Hippocampal formation (tissue), 2 donors: Measurements from ENCODE around the gene DHX15.

ENCODE experiments used
- DNase-seq, 2 donors: peaks; one replicate each; lab custom pipeline; 2025; lab: John Stamatoyannopoulos, UW

Gene DHX15

GRCh38 chr4:24584211-24584850 is at the start of gene DHX15:
TSS of gene DHX15 (minus strand) at chr4:24584554. CDS start at chr4:24584393, 161 bp downstream.
- peak; percentile 89 to 96 for DNase-seq

DNA sequence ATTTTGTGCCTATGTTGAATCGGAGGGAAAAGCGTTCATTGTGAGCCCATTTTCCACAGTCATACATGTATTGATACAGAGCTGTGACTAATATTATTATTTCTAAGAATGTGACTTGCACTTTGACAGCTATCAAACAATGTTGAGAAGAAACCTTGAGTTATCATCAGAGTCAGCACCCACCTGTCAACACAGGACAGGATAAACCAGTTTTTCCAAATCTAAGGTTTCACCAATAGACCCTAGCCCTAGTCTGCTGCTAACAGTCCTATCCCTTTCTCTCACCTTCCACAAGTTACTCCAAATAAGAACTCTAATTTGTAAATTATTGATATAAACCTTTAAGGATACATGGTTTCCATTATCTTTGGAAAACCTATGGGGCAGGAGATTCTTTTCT is 47.7 kb upstream of the DHX15 start:
- no peak for DNase-seq

DNA sequence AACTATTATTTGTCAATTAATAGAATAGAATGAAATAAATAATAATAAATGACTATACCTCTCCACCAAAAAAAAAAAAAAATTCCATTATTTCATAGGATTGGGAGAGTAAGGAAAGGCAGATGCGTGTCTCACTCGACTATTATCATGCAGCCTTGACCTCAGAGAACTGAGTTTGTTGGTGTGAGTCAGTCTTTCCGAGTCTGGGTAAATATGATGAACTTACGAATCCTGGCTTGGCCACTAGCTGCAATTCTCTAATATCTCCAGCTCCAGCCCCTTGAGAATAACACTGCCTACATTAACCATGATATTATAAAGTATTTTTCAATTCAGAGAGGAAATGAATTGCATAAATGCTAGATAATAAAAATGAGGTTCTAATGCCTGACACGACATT is 46.6 kb upstream of the DHX15 start:
- DNase-seq: no peak

DNA sequence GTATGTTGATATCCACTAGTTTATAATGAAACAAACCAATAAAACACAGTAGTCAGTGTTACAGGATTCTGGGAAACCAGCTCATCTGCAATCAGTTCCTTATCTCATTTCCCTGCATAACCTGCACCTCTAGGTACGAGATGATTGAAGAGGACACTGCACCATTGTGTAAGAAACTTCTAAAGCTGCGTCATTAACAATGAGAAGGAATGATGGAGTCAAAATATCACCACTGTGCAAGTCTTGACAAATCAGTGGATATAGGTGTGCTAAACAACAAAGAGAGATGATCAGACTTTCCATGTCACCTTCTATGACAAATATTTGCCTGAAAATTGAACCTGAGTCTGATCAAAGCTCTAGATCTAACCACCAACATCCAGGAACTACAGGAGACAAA is 40.7 kb upstream of the DHX15 start:
- DNase-seq: no peak

DNA sequence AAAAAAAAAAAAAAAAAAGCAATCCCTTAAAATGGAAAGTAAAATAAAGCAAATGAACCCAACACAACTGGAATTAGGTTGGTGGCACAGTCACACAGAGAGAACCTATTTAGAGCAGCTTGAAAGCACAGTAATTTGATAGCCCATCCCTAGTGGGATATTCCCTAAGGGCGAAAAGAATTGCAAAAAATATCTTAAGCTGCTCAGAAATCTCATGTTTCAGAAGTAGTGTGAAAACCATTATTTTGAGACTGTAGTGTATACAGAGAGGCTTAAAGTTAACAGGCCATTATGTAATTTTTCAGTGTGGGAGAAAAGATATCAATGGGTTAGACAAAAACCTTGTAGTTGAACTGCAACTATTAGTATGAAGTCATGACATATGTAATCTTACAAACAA is 40.0 kb upstream of the DHX15 start:
- no peak for DNase-seq

DNA sequence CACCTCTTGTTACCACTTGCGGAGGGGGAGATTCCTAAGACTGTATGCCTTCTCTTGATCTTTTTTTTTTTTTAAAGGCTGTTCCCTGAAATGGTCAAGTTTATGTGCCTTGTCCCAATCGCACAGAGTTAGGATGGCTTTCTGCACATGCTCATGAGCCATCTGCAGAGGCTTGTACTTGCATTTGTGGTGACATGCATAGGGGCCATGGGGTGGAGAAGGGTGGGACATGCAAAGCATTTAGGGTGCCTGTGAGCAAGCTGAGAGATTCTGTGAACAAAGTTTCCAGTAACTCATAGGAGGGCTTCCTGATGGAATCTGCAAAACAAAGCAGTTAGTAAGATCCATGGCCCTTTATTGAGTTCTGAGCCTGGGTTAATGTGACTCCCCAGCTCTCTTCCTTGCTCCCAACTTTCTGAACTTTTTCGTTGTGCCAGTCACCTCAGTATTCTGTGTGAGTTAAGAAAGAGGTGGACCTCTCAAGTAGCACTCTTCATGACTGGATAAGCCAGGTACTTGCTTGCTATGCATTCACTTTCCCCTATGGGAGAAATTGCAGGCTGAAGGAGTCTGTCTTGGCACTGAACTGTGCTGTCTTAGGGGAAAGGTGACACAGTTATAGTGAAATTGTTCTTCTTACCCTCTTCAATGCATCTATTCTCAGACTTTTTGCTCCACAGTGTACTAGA is 37.9 kb upstream of the DHX15 start:
- DNase-seq: no peak

GRCh38 chr4:24615977-24616376 is 31.6 kb upstream of the DHX15 start:
- DNase-seq: no peak

DNA sequence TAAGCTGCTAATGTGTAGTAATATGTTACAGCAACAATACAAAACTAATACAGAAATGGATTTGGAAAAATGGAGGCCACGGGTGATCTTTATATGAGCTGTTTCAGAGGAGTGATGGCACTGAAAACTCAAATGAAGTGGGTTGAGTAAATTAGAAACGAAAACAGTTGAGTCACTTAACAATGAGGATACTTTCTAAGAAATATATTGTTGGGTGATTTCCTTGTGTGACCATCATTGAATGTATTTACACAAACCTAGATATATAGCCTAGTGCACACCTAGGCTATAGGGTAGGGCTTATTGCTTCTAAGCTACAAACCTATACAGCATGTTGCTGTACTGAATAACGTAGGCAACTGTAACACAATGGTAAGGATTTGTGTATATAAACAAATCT is 30.5 kb upstream of the DHX15 start:
- DNase-seq: no peak

DNA sequence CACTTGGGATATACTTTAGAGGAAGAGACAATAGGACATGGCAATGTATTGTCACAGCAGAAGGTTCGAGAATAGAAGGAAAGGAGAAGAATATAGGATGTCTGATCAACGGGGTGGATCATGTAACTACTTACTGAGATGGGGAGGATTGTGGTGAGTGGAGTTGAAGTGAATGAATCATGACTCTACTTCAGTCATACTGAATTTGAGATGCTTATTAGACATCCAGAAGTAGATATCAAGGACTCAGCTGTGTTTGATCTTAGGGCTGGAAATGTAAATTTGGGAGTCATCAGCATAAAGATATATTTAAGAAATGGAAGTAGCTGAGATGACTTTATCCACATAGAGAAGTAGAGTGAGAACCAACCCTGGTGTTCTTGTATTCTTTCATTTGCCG is 29.1 kb upstream of the DHX15 start:
- no peak for DNase-seq

GRCh38 chr4:24611575-24611974 is 27.2 kb upstream of the DHX15 start:
- no peak for DNase-seq

DNA sequence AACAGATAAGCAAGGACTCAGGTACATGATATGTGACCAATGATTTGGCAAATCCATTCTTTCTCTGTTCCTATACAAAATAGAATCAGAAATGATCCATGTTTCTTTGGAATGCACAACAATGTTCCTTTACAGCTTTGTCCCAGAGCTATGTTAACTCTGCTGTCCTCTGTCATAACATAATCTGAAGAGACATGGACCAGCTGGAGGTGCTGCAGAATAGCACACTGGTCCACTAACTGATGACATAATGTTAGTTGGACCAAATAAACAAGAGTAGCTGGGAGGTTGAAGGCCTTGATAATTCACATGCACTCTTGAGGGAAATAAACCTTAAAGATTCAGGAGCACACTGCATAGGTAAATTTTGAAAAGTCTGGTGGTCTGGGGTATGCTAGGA is 23.0 kb upstream of the DHX15 start:
- peak in 1 of 2 donors; percentile 1 for DNase-seq

DNA sequence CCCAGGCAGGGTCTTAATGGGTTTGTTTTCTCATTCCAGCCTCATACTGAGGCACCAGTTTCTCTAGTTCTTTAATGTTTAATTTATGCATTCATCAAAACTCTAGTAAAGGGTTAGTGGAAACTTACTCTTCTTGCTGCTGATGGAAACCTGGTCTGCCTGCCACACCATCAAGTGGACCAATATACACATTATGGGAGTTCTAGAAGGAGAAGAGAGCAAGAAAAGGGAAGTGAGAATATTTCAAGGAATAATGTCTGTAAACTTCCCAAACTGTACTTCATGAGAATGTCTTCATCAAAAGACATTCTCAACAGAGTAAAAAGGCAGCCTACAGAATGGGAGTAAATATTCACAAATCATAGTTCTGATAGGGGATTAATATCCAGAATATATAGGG is 20.9 kb upstream of the DHX15 start:
- no peak for DNase-seq

- DNase-seq: no peak
These were observed 20.3 kb upstream of the DHX15 start for GRCh38 chr4:24604558-24605214.

GRCh38 chr4:24603343-24603742 is 19.0 kb upstream of the DHX15 start:
- no peak for DNase-seq

- DNase-seq: no peak
These were observed 16.8 kb upstream of the DHX15 start for GRCh38 chr4:24601121-24601520.

DNA sequence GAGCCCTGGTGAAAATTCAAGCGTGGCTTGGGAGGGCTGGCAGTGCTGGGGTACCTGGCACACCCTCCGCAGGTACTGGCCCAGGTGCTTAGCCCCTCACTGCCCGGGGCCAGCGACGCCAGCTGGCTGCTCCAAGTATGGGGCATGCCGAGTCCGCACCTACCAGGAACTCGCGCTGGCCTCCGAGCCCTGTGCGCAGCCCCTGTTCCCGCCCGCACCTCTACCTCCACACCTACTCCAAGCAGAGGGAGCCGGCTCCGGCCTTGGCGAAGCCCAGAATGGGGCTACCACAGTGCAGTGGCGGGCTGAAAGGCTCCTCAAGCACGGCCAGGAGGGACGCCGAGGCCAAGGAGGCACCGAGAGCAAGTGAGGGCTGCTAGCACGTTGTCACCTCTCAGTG is 14.9 kb upstream of the DHX15 start:
- DNase-seq: no peak

DNA sequence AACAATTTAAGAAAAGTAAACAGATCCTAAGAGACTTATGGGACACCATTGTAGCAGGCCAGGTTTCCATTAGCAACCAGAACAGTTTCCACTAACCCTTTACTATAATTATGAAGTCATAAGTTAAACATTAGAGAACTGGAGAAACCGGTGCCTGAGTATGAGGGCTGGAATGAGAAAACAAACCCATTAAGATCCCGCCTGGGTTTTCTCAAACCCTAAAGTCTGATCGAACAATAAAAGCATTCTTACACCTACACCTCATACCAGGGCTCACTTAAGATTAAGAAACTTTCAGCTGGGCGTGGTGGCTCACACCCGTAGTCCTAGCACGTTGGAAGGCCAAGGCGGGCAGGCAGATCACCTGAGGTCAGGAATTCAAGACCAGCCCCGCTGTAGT is 13.7 kb upstream of the DHX15 start:
- no peak for DNase-seq

- DNase-seq: no peak
These were observed 11.3 kb upstream of the DHX15 start for GRCh38 chr4:24595659-24596058.

DNA sequence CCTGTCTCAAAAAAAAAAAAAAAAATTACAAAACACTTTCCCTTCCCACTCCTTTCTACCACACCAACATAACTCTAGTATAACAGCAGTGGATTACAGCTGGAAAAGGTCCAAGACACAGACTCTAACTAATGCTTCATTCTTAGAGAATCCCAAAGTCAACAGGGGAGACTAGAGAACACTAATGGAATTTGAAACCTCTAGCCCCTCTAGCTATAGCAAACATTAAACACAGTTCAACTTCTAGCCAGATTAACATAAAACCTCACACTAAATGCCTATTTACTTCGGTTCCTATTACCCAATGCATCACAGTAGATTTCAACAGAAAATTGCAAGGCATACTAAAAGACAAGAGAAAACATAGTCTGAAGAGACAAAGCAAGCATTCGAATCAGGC is 10.5 kb upstream of the DHX15 start:
- no peak for DNase-seq

DNA sequence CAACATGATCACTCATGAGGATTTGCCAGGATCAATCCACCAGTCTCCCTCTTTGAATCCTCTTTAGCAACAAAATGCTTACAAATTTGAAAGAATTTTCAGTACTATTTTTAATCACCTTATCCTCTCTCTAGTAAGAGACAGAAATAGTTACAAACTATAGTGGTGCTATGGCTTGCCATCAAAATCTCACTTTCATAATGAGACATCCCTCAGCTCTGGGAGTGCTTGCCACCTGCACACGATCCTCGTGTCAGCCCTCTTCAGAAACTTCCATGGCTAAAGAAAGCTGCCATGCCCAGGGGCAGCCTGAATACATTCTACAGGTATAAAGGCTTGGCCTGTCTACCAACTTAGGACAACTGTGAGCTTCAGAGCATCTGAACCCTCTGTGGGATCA is 5.1 kb upstream of the DHX15 start:
- DNase-seq: no peak

DNA sequence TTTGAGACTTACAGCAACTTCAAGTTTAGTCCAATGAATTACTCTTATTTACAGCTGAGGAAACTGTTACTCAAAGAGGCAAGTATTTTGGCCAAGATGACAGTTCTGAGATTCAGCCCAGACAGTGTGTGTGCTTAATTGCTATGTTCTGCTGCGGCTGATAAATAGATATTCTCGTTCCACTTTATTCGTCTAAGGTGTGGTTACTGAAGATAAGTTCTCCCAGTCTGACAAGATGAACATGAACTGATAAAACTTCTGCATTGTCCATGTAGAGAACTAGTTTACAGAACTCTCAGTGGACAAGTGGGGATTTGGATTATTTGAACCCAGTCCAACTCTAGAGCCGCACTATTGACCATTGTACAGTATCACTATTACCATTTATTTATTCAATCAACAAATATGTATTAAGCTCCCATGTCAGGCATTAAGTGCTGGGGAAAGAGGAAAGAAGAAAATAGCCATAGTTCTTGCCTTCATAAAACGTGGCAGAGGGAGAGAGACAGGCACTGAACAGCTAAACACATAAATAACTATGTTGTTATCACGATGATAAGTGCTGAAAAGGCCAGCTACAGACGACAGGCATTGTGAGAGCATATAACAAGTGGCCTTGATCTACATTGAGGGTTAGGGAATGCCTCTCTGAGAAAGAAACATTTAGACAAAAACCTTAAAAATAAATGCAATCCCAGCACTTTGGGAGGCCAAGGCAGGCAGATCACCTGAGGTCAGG is 4.0 kb upstream of the DHX15 start:
- no peak for DNase-seq

- peak in 1 of 2 donors; percentile 52 for DNase-seq
These were observed 723 bp downstream of the DHX15 start for GRCh38 chr4:24583451-24584210.
